H1 (cell line): ENCODE results near the gene UEVLD. TPM values are rescaled to one million over a fixed set of nuclear protein-coding genes. Genes with fewer than 3 reads are reported as not detected.

Source experiments
- CTCF ChIA-PET: fragments of 300-600 bp; sonication (Branson Sonifier 250); formaldehyde crosslinking; loops from one replicate; lab custom pipeline; 2021; ENCODE audit not compliant: partially characterized antibody; lab: Charles Lee
- POLR2A ChIA-PET: fragments of 300-600 bp; sonication (Branson Sonifier 250); formaldehyde crosslinking; loops from one replicate; lab custom pipeline; 2021; ENCODE audit warnings: inconsistent platforms; ENCODE audit not compliant: partially characterized antibody; lab: Charles Lee
- DNase-seq, 2 experiments: peaks; one replicate each; pipeline versions ENCODE4 v3.0.0 to v3.0.0-alpha.2; 2010 to 2022; ENCODE audit warnings: low spot score in 2 of 2, low read depth in 1 of 2, mixed read lengths in 1 of 2
- FAIRE-seq: peaks from 2 replicates; lab custom pipeline; 2011; peaks lifted over from hg19 to GRCh38; lab: Jason Lieb, UNC
- H2AFZ ChIP-seq: 2 replicates; pipeline ENCODE4 v1.8.1; 2012; ENCODE audit warnings: low read length, inconsistent platforms
- H2AK5ac ChIP-seq: 2 replicates; pipeline ENCODE4 v1.6.1; 2013; ENCODE audit warnings: low read depth, low read length
- H2BK120ac ChIP-seq: replicated peaks from 2 replicates; pipeline ENCODE3; 2013; ENCODE audit warnings: low read depth, low read length, inconsistent platforms
- H2BK12ac ChIP-seq: 2 replicates; pipeline ENCODE4 v1.6.1; 2013; ENCODE audit warnings: low read depth, low read length
- H2BK15ac ChIP-seq: 2 replicates; pipeline ENCODE4 v1.6.1; 2013; ENCODE audit warnings: low read length
- H2BK20ac ChIP-seq: 2 replicates; pipeline ENCODE4 v1.6.1; 2013; ENCODE audit warnings: low read length
- H2BK5ac ChIP-seq: 2 replicates; pipeline ENCODE4 v1.6.1; 2013; ENCODE audit warnings: low read depth, low read length
- H3K14ac ChIP-seq: 2 replicates; pipeline ENCODE4 v1.6.1; 2013; ENCODE audit warnings: inconsistent platforms; ENCODE audit not compliant: insufficient read length
- H3K18ac ChIP-seq: 2 replicates; pipeline ENCODE4 v1.6.1; 2013; ENCODE audit warnings: low read length; ENCODE audit errors: extremely low read depth
- H3K23ac ChIP-seq: 2 replicates; pipeline ENCODE4 v1.6.1; 2013; ENCODE audit warnings: inconsistent platforms; ENCODE audit not compliant: insufficient read length
- H3K23me2 ChIP-seq: 2 replicates; pipeline ENCODE4 v1.6.1; 2013; ENCODE audit warnings: low read depth, low read length
- H3K27ac ChIP-seq: 2 replicates; pipeline ENCODE4 v1.6.1; 2011; ENCODE audit warnings: low read depth, low read length, inconsistent platforms
- H3K27me3 ChIP-seq, 4 experiments: replicated peaks in 1 of 4; 1 replicate in 1 of 4; 2 replicates in 3 of 4; pipeline versions ENCODE4 v1.6.1 to v1.8.1; 2011 to 2013; ENCODE audit warnings: low read length in 3 of 4, mild to moderate bottlenecking in 3 of 4, inconsistent platforms in 2 of 4, mixed read lengths in 2 of 4, moderate library complexity in 1 of 4; ENCODE audit not compliant: control insufficient read depth in 3 of 4, insufficient read depth in 3 of 4; ENCODE audit errors: extremely low read depth in 1 of 4
- H3K36me3 ChIP-seq, 4 experiments: 2 replicates each; pipeline versions ENCODE4 v1.6.1 to v1.8.1; 2011 to 2013; ENCODE audit warnings: mild to moderate bottlenecking in 4 of 4, low read length in 3 of 4, moderate library complexity in 2 of 4, control low read depth in 1 of 4, inconsistent platforms in 1 of 4; ENCODE audit not compliant: insufficient read depth in 4 of 4, control insufficient read depth in 2 of 4
- H3K4ac ChIP-seq: replicated peaks from 2 replicates; pipeline ENCODE3; 2013; ENCODE audit warnings: low read length, low read depth, mixed read lengths, inconsistent platforms; ENCODE audit not compliant: insufficient read length
- H3K4me1 ChIP-seq, 4 experiments: replicated peaks in 1 of 4; 1 replicate in 1 of 4; 2 replicates in 3 of 4; pipeline versions ENCODE4 v1.6.1 to v1.8.1; 2011 to 2013; ENCODE audit warnings: low read length in 3 of 4, inconsistent platforms in 2 of 4, mixed read lengths in 1 of 4; ENCODE audit not compliant: insufficient read depth in 4 of 4, control insufficient read depth in 3 of 4
- H3K4me2 ChIP-seq, 2 experiments: 2 replicates each; pipeline versions ENCODE4 v1.6.1 to v1.8.1; 2011 to 2013; ENCODE audit warnings: low read depth in 2 of 2, low read length in 2 of 2, control low read depth in 1 of 2, inconsistent platforms in 1 of 2, mild to moderate bottlenecking in 1 of 2; ENCODE audit not compliant: insufficient read depth in 1 of 2
- H3K4me3 ChIP-seq, 4 experiments: fragments of 200-600, 300-600 bp in 1 of 4; sonication (generic), shearing (Covaris generic), sonication (Bioruptor Twin) in 1 of 4; 2 replicates each; pipeline versions ENCODE4 v1.5.1 to v1.8.1; 2011 to 2016; ENCODE audit warnings: low read length in 4 of 4, low read depth in 3 of 4, control low read depth in 2 of 4, inconsistent platforms in 2 of 4, mild to moderate bottlenecking in 2 of 4, mixed read lengths in 1 of 4, moderate library complexity in 1 of 4; ENCODE audit not compliant: insufficient read depth in 2 of 4; ENCODE audit errors: extremely low read depth in 1 of 4
- H3K56ac ChIP-seq: replicated peaks from 2 replicates; pipeline ENCODE3; 2013; ENCODE audit warnings: low read depth, mild to moderate bottlenecking, mixed read lengths, low read length, inconsistent platforms; ENCODE audit not compliant: insufficient read length
- H3K79me1 ChIP-seq: 2 replicates; pipeline ENCODE4 v1.6.1; 2013; ENCODE audit warnings: low read depth, low read length, control low read depth
- H3K79me2 ChIP-seq, 2 experiments: 2 replicates each; pipeline versions ENCODE4 v1.6.1 to v1.8.1; 2012 to 2013; ENCODE audit warnings: low read length in 2 of 2, mild to moderate bottlenecking in 2 of 2, inconsistent platforms in 1 of 2; ENCODE audit not compliant: insufficient read depth in 2 of 2, control insufficient read depth in 1 of 2
- H3K9ac ChIP-seq, 4 experiments: replicated peaks in 1 of 4; 1 replicate in 1 of 4; 2 replicates in 3 of 4; pipeline versions ENCODE4 v1.6.1 to v1.8.1; 2011 to 2013; ENCODE audit warnings: low read depth in 3 of 4, low read length in 3 of 4, control low read depth in 2 of 4, mild to moderate bottlenecking in 2 of 4, moderate library complexity in 2 of 4, inconsistent platforms in 1 of 4; ENCODE audit errors: extremely low read depth in 1 of 4
- H3K9me3 ChIP-seq, 2 experiments: 2 replicates each; pipeline versions ENCODE4 v1.6.1 to v1.8.1; 2012 to 2013; ENCODE audit warnings: mild to moderate bottlenecking in 2 of 2, moderate library complexity in 2 of 2, control low read depth in 1 of 2, inconsistent platforms in 1 of 2, low read depth in 1 of 2, low read length in 1 of 2, mixed read lengths in 1 of 2; ENCODE audit not compliant: insufficient read depth in 2 of 2
- H4K20me1 ChIP-seq, 2 experiments: replicated peaks in 1 of 2; 2 replicates each; pipeline versions ENCODE3 to v1.8.1; 2011 to 2013; ENCODE audit warnings: inconsistent platforms in 2 of 2, low read length in 2 of 2, mild to moderate bottlenecking in 1 of 2; ENCODE audit not compliant: insufficient read depth in 2 of 2, control insufficient read depth in 1 of 2
- H4K5ac ChIP-seq: 2 replicates; pipeline ENCODE4 v1.6.1; 2013; ENCODE audit warnings: low read length, low read depth, mixed read lengths, inconsistent platforms; ENCODE audit not compliant: insufficient read length
- H4K8ac ChIP-seq: 2 replicates; pipeline ENCODE4 v1.8.0; 2013; ENCODE audit warnings: mild to moderate bottlenecking, moderate library complexity, low read length, inconsistent platforms; ENCODE audit not compliant: insufficient read depth; ENCODE audit errors: extremely low read depth
- H4K91ac ChIP-seq: replicated peaks from 2 replicates; pipeline ENCODE3; 2013; ENCODE audit warnings: low read length, mixed read lengths, inconsistent platforms; ENCODE audit not compliant: insufficient read length
- ATF2 ChIP-seq: IDR thresholded peaks from 2 replicates; pipeline ENCODE4 v1.6.1; 2012; ENCODE audit warnings: low read length, inconsistent platforms
- ATF3 ChIP-seq: IDR thresholded peaks from 2 replicates; pipeline ENCODE4 v1.6.1; 2011; ENCODE audit warnings: low read depth, mild to moderate bottlenecking, low read length; ENCODE audit not compliant: insufficient read depth
- BCL11A ChIP-seq, 2 experiments: IDR thresholded peaks; one replicate each; pipeline ENCODE4 v1.6.1; 2011; ENCODE audit warnings: low read depth in 2 of 2, low read length in 2 of 2, mild to moderate bottlenecking in 2 of 2
- CTCF ChIP-seq, 3 experiments: IDR thresholded peaks; 1 replicate in 2 of 3; 2 replicates in 1 of 3; pipeline versions ENCODE4 v1.5.1 to v1.6.1; 2011; ENCODE audit warnings: low read length in 3 of 3, mild to moderate bottlenecking in 3 of 3, inconsistent platforms in 2 of 3, low read depth in 1 of 3, moderate library complexity in 1 of 3; ENCODE audit not compliant: insufficient read depth in 1 of 3; ENCODE audit errors: control extremely low read depth in 1 of 3
- POLR2A ChIP-seq, 2 experiments: IDR thresholded peaks; 1 replicate in 1 of 2; 2 replicates in 1 of 2; pipeline ENCODE4 v1.6.1; 2011; ENCODE audit warnings: low read depth in 2 of 2, low read length in 2 of 2, mild to moderate bottlenecking in 2 of 2; ENCODE audit errors: control extremely low read depth in 1 of 2
- WGBS, 2 experiments: shearing (Covaris generic) in 1 of 2; methylation state at CpG; one replicate each; pipeline versions ENCODE4 v1.1.6 to v1.1.7; 2013 to 2015; ENCODE audit warnings: low lambda C conversion rate in 2 of 2, mixed read lengths in 2 of 2, inconsistent platforms in 1 of 2, low coverage in 1 of 2, missing lambda C conversion rate in 1 of 2; ENCODE audit not compliant: insufficient replicate concordance in 2 of 2, insufficient coverage in 1 of 2, insufficient read length in 1 of 2; ENCODE audit errors: extremely low coverage in 1 of 2, missing lambda C conversion rate in 1 of 2; 5-methylcytosine and 5-hydroxymethylcytosine counted together
- polyA plus RNA-seq, 7 experiments: library from polyadenylated mRNA; depleted of rRNA in 3 of 7; stranded (reverse) in 5 of 7; unstranded in 2 of 7; fragments of >200 nt in 5 of 7; fragments of 200-250 nt in 2 of 7; gene quantifications; 1 replicate in 5 of 7; 2 replicates in 1 of 7; 4 replicates in 1 of 7; pipeline versions ENCODE4 v1.2.1 to v1.2.3, GENCODE V29; 2011 to 2013; ENCODE audit warnings: missing spikeins in 2 of 7, mixed read lengths in 2 of 7
- total RNA-seq: library from RNA; stranded (reverse); fragmentation: NEBNext Ultra II Directional; extraction: Animal tissue kit (Norgen Biotek cat#: 25700); gene quantifications from 2 replicates; pipeline ENCODE4 v1.2.1, GENCODE V29; 2021

The UEVLD gene
- total and polyA plus RNA-seq, 2 of the 8 experiments (the other 6 are each of a cell fraction or from before 2014, with no cell fraction given) = 4.1 to 7.3 TPM

GRCh38 chr11:18490736-18491485, 97.6 kb downstream of the UEVLD start:
- Histone ChIP-seq H3K79me1 (no peaks in the 10 kb centered on the region; the same call in 1 of the 2 replicates), H2BK5ac (no peak overlapping the region), H3K79me2 (no peaks in the 10 kb centered on the region), H2AFZ (no peak overlapping the region), H2BK15ac (no peak overlapping the region), H4K5ac (no peak overlapping the region), H3K27ac (no peak overlapping the region), H4K91ac (no peak overlapping the region), H4K8ac (no peak overlapping the region), H3K36me3 (peaks cover 0 to 27% (median 7%) of the 10 kb centered on the region in 4 experiments; a peak in 4 of 8 replicates), H2AK5ac (no peak overlapping the region), H3K9ac (no peak overlapping the region), H2BK12ac (no peak overlapping the region), H3K56ac (no peak overlapping the region), H2BK20ac (no peak overlapping the region), H2BK120ac (no peak overlapping the region), H3K23me2 (no peaks in the 10 kb centered on the region), H4K20me1 (no peaks in the 10 kb centered on the region), H3K23ac (no peak overlapping the region), H3K14ac (no peak overlapping the region), H3K4me1 (no peaks in the 10 kb centered on the region), H3K4me3 (no peak overlapping the region), H3K4ac (no peak overlapping the region), H3K4me2 (no peak overlapping the region), H3K27me3 (no peaks in the 10 kb centered on the region), H3K9me3 (no peaks in the 10 kb centered on the region), H3K18ac (no peak overlapping the region)
- no peak for DNase-seq
- ChIA-PET CTCF (interaction anchor here (1.0 kb wide), 1 partner anchor 8 kb away, joined by 3 read pairs; no protein-coding TSS in a partner anchor), POLR2A (interaction anchor here (1.1 to 1.5 kb wide), 2 partner anchors 96 to 143 kb away, joined by 3 to 4 read pairs; partner anchors contain the start of genes LDHA and SPTY2D1)
- WGBS, 2 experiments = 94% methylated on average over 15 of the region's 15 CpGs; no CpG with 5 or more reads in 1 of the 2 experiments
- FAIRE-seq = no peak
- TF ChIP-seq CTCF (IDR thresholded peaks at IDR 0.05; ENCODE audit: control extremely low read depth in 1 of 3, insufficient read depth in 1 of 3, low read depth in 1 of 3, low read length in 3 of 3) (no peak), BCL11A (IDR thresholded peaks at IDR 0.05; ENCODE audit: low read depth in 2 of 2, low read length in 2 of 2) (no peak), ATF2 (no peak), POLR2A (IDR thresholded peaks at IDR 0.05; ENCODE audit: control extremely low read depth in 1 of 2, low read depth in 2 of 2, low read length in 2 of 2) (no peak), ATF3 (no peak)
